ENCODE data around the gene PARP4. TPM values are rescaled to one million over a fixed set of nuclear protein-coding genes. Genes with fewer than 3 reads are reported as not detected.

PARP4 gene
- total and polyA plus RNA-seq, 2 of the 13 experiments (the other 11 are each of a cell fraction or from before 2014, with no cell fraction given) = 40.5 to 42.6 TPM

- 0 out of 2 replicates have a peak, but pooled peaks have one; percentile 34 for TF ChIP-seq ZHX2 (IDR thresholded peaks at IDR 0.05; ENCODE audit: low read depth)
- 0 out of 2 replicates have a peak, but pooled peaks have one; percentile 45 for TF ChIP-seq ZHX2 (CRISPR knock-in tag; IDR thresholded peaks at IDR 0.05; ENCODE audit: borderline replicate concordance)
- TF ChIP-seq NPAS2 (CRISPR knock-in tag; IDR thresholded peaks at IDR 0.05; ENCODE audit: borderline replicate concordance) = no peak
- TF ChIP-seq, protein P1, sequence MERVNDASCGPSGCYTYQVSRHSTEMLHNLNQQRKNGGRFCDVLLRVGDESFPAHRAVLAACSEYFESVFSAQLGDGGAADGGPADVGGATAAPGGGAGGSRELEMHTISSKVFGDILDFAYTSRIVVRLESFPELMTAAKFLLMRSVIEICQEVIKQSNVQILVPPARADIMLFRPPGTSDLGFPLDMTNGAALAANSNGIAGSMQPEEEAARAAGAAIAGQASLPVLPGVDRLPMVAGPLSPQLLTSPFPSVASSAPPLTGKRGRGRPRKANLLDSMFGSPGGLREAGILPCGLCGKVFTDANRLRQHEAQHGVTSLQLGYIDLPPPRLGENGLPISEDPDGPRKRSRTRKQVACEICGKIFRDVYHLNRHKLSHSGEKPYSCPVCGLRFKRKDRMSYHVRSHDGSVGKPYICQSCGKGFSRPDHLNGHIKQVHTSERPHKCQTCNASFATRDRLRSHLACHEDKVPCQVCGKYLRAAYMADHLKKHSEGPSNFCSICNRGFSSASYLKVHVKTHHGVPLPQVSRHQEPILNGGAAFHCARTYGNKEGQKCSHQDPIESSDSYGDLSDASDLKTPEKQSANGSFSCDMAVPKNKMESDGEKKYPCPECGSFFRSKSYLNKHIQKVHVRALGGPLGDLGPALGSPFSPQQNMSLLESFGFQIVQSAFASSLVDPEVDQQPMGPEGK (CRISPR knock-in tag; IDR thresholded peaks at IDR 0.05) = peak; percentile 82
- TF ChIP-seq, protein P2, sequence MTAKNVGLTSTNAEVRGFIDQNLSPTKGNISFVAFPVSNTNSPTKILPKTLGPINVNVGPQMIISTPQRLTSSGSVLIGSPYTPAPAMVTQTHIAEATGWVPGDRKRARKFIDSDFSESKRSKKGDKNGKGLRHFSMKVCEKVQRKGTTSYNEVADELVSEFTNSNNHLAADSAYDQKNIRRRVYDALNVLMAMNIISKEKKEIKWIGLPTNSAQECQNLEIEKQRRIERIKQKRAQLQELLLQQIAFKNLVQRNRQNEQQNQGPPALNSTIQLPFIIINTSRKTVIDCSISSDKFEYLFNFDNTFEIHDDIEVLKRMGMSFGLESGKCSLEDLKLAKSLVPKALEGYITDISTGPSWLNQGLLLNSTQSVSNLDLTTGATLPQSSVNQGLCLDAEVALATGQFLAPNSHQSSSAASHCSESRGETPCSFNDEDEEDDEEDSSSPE (CRISPR knock-in tag; IDR thresholded peaks at IDR 0.05) = peak; percentile 71; the same call in 1 of the 2 replicates
- peak; percentile 94 for TF ChIP-seq ZNF607 (CRISPR knock-in tag; IDR thresholded peaks at IDR 0.05; ENCODE audit: borderline replicate concordance)
- TF ChIP-seq ZNF441 (CRISPR knock-in tag; IDR thresholded peaks at IDR 0.05; ENCODE audit: borderline replicate concordance) = peak; percentile 92
- TF ChIP-seq, protein P3, sequence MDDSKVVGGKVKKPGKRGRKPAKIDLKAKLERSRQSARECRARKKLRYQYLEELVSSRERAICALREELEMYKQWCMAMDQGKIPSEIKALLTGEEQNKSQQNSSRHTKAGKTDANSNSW (CRISPR knock-in tag; IDR thresholded peaks at IDR 0.05; ENCODE audit: borderline replicate concordance) = no peak
- peak; percentile 95 for TF ChIP-seq YEATS4 (CRISPR knock-in tag; IDR thresholded peaks at IDR 0.05; ENCODE audit: borderline replicate concordance)
- no peak for TF ChIP-seq CBX1 (IDR thresholded peaks at IDR 0.05; ENCODE audit: low read depth)
- TF ChIP-seq HMG20A (CRISPR knock-in tag; IDR thresholded peaks at IDR 0.05; ENCODE audit: borderline replicate concordance) = peak; percentile 56
- peak; percentile 76 for TF ChIP-seq ETV5 (CRISPR knock-in tag; IDR thresholded peaks at IDR 0.05; ENCODE audit: borderline replicate concordance)
- TF ChIP-seq ISL2 (CRISPR knock-in tag; IDR thresholded peaks at IDR 0.05) = peak; percentile 39; the same call in 1 of the 2 replicates
- TF ChIP-seq, protein P4, sequence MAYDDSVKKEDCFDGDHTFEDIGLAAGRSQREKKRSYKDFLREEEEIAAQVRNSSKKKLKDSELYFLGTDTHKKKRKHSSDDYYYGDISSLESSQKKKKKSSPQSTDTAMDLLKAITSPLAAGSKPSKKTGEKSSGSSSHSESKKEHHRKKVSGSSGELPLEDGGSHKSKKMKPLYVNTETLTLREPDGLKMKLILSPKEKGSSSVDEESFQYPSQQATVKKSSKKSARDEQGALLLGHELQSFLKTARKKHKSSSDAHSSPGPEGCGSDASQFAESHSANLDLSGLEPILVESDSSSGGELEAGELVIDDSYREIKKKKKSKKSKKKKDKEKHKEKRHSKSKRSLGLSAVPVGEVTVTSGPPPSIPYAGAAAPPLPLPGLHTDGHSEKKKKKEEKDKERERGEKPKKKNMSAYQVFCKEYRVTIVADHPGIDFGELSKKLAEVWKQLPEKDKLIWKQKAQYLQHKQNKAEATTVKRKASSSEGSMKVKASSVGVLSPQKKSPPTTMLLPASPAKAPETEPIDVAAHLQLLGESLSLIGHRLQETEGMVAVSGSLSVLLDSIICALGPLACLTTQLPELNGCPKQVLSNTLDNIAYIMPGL (CRISPR knock-in tag; IDR thresholded peaks at IDR 0.05; ENCODE audit: borderline replicate concordance in 1 of 2, low read depth in 1 of 2) = peak; percentile 57 to 84; a peak in 3 of 4 replicates
- TF ChIP-seq ZNF773 (CRISPR knock-in tag; IDR thresholded peaks at IDR 0.05; ENCODE audit: borderline replicate concordance) = 0 out of 2 replicates have a peak, but pooled peaks have one; percentile 35
- peak; percentile 47 for TF ChIP-seq ZNF431 (CRISPR knock-in tag; IDR thresholded peaks at IDR 0.05; ENCODE audit: borderline replicate concordance, low read depth)
- 0 out of 2 replicates have a peak, but pooled peaks have one; percentile 16 for TF ChIP-seq SMARCC2 (IDR thresholded peaks at IDR 0.05)
Measured at GRCh38 chr13:24512197-24512907, at the start of gene PARP4 (continued).
